GM18867 (cell line): ENCODE measurements around the gene HIVEP3.
"Not testable (repeated sequence)": the region's sequence is repeated elsewhere in the genome, so short reads cannot be mapped to it uniquely, and the experiment has no call there.

Source experiments
- ATAC-seq: cut with Tn5 transposase; IDR thresholded peaks from one replicate; pipeline ENCODE4 v1.9.1; 2021; ENCODE audit warnings: mild to moderate bottlenecking, moderate library complexity; ENCODE audit not compliant: unreplicated experiment

HIVEP3 gene

DNA sequence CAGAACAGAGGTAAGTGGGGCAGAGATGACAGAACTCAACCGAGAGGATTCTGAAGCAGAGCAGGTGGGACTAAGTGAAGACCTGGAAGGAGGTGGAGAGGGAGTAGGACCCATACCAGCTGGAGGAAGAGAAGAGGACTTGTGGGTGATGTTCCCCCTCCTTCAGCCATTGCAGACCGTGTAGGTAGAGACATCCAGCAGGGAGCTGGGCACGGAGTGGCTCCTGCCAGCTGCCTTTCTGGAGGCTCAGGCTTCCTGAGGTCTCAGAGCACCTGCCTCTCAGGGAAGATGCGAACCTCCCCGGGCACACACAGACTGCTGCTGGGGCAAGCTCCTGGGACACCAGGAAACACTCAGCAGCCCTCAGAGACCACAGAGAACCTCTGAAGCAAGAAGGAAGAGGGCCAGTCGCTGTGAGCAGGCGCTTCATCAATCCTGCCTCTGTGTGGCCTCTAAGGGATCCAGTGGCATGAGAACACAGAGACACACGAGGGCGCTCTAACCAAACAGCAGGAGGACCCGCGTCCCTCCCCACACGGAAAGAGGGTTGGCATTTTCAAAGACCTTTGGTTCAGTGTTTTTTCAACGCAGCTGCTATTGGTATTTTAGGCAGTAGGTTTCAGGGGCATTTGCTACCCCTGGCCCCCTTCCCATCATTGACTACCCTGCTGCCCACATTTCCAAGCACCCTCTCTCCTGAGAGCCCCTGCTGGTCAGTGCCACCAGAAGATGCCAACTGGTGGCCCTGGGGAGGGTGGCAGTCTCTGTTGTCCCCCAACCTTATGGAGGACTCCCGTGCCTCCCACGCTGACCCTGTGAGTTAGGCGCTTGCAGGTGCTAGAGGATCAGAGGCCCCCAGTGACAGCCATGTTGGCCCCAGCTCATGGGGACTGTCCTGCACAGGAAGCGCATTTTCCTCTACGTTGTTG lies 344.7 kb downstream of the HIVEP3 start:
- peak; percentile 48 for ATAC-seq

DNA sequence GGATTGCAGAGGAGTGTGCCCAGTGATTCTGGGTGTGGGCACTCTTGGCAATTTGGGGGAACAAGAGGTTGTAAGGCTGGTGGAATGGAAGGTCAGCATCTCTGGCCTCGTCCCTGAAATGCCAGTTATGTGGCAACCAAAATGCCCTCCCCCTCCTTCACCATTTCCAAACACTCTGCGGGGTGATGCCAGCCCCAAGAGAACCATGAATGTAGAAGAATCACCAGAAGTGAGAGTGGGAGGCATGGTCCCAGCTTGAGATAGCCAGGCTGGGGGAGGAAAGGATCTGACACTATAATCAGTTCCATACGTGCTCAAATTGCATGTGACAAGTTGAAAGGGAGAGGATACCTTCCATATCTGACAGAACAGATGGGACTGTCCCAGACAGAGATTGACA lies 345.5 kb downstream of the HIVEP3 start:
- no peak for ATAC-seq

DNA sequence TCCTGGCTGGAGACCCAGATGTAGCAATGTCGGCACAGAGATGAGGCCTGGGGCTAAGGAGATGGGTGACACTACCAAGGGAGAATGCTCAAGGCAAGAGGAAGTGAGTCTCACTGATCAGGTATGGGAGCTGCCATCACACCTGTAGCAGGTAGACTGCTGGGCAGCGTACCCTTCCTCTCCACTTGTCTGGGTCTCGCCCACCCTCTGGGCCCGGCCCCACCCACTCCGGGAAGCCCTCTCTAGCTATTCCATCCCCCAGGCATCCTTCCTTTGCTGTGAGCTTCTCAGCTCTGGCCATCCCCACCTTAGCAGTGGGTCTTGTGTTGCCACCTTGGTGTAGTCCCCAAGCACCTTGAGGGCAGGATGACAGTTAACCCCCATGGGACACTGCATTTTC lies 346.5 kb downstream of the HIVEP3 start:
- no peak for ATAC-seq

GRCh38 chr1:41571041-41571440 lies 347.7 kb downstream of the HIVEP3 start:
- ATAC-seq: no peak

GRCh38 chr1:41568204-41568603 lies 350.5 kb downstream of the HIVEP3 start:
- no peak for ATAC-seq

DNA sequence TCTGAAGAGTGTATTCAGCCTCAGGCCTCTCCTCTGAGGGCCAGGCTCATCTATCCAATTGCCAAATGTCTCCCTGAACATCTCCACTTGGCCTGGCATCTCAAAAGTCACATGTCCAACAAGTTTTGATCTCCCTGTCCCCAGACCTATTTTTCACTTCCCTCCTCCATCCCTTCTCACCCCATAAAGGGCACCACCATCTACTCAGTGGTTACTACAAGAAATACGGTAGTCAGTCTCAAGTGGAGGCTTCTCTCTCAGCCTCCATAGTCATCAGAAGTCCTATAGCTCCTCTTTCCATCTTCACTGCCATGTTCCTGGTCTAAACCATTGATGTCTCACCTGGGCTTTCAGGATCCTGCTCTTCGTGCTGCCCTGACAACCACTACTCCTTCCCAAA lies 351.8 kb downstream of the HIVEP3 start:
- ATAC-seq: no peak

DNA sequence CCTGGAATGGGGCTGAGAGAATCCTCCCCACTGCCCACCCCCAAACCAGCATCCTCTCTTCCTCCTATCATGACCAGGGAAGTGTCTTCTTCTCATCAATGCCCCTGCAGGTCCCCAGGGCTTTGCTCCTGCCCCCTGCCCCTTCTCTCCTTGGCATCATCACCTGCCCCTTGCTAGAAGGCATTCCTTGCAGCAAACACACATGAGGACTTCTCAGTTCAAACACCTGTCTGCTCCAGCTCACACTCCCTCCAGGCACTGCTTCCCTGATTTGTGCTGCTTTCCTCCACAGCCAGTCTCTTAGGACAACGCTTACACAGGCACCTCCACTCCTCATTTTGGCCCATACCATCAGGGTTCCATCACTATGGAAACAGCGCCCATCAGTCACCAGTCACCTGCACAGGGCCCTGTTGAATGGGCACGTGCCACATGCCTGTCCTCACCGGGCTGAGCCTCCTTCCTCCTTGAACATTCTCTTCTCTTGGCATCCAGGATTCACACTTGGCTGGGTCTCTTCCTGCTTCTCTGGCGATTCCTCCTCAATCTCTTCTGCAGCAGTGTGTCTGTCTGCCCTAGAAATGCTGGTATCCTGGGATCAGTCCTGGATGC lies 352.3 kb downstream of the HIVEP3 start:
- no peak for ATAC-seq

DNA sequence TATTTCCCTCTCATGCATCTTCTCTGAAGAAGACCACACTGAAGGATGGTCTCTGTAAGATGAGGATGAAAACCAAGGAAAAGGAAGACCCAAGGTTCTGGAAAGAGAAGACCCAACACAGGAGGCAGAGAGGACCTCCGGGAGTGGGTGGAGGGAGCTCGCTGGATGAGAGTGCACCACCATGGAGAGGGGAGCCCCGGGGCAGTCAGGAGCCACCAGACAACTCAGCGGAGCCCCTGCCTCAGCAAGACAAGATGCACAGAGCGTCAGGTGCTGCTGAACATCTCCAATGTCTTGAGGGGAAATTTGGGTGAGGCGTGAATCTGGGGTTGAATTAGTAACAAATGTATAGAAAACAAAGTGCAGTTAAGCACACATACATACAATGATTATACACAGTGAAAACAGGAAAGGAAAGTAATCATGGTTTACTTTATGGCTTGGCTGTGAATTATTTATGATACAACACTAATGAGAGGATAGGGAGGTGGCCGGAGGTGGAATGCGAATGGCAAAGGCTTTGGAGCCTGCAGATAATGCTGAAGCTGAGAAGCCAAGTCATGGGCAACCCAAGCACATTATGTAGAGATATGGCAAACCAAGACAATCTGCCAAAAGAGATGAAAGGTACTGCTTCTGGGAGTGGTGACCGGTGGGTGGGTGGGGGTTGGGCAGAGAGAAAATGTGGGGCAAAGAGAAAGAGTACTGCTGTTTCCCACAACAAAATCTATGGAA lies 353.8 kb downstream of the HIVEP3 start:
- ATAC-seq: no peak

- ATAC-seq: no peak
Measured at GRCh38 chr1:41562328-41562727, 356.4 kb downstream of the HIVEP3 start.

DNA sequence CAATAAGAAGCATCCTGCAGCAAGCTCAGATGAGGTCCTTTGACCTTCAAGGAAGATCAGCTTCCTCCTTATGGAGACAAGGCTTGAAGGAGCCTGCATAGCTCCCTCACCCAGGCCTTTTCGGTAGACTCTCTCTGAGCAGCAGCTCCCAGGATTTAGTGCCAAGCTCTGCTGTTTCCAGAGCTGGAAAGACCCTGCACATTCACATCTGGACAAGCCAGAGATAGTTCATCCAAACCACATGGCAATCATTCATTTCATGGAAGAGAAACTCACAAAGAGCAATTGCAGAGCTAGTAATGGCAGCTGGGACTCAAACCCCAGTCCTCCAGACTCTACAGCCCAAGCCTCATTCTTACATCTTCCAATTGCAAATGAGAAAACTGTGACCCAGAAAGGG lies 357.8 kb downstream of the HIVEP3 start:
- no peak for ATAC-seq

DNA sequence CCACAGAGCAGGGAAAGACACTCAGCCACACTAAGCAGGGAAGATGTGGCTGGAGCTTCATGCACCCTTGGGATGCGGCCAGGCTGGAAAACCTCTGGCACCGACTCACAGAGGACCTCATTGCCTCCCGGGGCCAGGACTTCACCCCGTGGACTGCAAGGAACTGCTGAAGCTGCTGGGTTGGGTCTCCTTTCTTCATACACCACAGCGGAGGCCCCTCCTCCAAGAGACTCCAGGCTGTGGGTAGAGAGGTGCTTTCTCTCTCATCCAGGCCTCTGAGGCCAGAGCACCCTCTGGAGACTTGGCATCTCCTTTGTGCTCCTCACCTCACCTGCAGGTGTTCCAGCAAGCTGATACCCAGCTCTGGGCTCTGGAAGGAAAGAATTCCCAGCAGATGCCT lies 358.2 kb downstream of the HIVEP3 start:
- ATAC-seq: no peak

DNA sequence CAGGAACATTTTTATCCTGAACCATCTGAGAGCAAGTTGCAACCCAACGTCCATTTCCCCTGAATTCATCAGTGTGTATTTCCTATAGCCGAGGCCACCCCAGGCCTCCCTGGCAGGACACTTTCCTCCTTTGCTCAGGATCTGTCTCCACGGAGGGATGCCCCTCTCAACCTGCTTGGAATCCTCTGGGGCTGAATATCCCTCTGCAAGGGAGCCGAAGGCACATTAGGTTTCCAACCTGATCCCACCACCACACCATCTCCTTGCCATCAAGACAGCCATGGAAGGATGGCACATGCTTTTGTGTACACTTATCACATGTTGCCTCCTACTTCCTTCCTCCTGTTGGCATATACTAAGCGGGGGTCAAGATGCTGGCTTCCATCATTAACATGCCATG lies 359.4 kb downstream of the HIVEP3 start:
- no peak for ATAC-seq

DNA sequence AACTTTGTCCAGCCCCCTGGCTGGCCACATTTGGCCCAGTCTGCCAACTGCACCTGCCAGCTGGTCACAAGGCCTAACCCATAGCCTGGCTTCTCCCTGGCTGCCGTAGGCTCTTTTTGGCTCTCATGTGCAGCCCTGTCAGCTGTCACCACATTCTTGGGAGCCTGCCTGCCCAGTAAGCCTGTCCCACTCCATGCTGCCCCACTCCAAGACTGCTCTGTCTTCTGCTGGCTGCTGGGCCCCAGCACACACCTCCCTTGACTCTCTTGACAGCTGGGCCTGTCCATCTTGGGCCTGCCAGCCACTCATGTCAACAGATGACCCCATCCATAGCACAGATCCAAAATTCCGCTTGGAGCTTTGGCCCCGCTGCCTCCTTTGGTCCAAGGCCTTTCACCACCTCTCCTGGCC lies 360.0 kb downstream of the HIVEP3 start:
- ATAC-seq: no peak

DNA sequence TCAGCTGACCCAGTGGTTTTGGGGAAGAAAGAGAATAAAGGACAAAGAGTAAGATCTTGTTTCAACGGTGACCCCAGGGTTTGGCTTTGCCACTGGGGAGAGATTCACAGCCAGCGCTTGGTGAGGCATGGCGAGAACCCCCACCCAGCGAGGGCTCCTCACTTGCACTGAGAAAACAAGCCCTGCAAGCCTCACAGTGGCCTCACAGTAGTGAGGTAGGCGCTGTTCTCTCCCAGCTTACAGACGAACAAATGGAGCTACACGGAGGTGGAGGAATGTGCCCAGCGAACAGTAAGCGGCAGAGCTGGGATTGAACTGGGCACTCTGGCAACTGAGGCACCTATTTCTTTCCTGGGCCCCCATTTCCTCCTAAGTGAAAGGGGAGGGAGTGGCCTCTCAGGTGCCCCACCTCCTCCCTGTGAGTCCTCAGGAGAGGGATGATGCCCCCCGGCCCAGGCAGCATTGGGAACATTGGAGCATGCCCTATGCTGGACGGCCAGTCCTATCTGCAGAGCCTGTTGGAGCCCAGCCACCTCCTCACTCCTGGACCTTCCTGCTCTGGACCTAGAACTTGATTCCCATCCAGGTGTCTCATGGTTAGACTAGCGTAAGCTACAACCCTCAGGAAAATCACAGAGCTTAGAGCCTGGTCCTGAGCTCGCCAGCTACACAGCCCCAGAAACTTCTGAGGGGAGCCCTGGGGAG lies 360.8 kb downstream of the HIVEP3 start:
- ATAC-seq: no peak

DNA sequence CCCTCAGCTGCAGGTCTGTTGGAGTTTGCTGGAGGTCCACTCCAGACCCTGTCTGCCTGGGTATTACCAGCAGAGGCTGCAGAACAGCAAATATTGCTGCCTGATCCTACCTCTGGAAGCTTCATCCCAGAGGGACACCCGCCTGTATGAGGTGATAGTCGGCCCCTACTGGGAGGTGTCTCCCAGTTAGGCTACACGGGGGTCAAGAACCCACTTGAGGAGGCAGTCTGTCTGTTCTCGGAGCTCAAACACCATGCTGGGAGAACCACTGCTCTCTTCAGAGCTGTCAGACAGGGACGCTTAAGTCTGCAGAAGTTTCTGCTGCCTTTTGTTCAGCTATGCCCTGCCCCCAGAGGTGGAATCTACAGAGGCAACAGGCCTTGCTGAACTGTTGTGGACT lies 364.0 kb downstream of the HIVEP3 start:
- ATAC-seq: not testable (repeated sequence)

DNA sequence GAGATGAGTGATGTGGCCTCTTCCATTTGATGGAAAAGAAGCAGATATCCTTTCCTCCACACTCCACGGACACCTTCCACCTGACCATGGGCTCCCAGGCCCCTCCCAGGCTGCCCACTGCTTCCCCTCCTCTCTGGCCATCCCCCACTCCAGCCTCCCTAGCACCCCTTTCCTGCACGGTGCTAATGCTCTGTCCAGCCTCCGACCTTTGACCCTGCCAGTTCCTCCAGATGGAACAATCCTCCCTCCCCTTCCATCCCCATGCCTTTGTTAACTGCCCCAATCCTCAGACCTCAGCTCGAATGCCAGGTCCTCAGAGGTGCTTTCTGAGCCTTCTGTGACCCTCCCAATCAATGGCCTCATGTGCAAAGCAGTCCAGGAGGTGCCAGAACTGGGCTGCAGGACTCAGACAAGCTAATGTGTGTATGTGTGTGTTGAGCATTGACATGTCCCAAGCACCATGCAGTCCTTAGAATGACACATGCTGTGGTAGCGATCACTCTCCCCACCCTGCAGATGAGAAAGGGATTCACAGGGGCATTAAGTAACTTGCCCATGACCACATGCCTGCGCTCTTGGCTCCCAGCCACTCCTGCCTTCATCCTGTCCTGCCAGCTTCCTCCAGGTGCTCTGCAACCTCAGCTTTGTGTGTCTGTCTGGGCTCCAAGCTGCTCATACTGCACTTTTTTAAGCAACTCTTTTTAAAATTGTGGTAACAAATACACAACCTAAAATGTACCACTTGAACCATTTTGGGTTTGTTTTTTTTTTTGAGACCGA lies 370.8 kb downstream of the HIVEP3 start:
- no peak for ATAC-seq

DNA sequence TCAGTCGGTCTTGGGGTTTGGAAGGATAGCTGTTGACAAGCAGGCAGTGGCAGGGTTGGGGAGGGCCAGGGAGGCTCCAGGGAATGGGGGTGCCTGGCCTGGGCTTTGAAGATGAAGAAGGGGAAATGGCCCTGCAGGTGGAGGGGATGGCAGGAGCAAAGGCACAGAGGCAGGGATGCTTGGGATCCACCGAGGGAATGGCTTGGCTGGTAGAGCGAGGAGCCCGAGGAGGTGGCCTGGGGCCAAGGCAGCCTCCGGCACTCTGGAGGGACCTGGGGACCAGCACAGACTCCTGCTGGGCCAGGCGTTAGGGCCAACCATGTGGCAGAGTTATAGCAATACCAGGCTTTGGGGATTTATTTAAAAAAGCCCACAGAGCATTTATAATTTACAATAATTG lies 371.4 kb downstream of the HIVEP3 start:
- ATAC-seq: no peak

- no peak for ATAC-seq
Measured at GRCh38 chr1:41546833-41547135, 371.9 kb downstream of the HIVEP3 start.

DNA sequence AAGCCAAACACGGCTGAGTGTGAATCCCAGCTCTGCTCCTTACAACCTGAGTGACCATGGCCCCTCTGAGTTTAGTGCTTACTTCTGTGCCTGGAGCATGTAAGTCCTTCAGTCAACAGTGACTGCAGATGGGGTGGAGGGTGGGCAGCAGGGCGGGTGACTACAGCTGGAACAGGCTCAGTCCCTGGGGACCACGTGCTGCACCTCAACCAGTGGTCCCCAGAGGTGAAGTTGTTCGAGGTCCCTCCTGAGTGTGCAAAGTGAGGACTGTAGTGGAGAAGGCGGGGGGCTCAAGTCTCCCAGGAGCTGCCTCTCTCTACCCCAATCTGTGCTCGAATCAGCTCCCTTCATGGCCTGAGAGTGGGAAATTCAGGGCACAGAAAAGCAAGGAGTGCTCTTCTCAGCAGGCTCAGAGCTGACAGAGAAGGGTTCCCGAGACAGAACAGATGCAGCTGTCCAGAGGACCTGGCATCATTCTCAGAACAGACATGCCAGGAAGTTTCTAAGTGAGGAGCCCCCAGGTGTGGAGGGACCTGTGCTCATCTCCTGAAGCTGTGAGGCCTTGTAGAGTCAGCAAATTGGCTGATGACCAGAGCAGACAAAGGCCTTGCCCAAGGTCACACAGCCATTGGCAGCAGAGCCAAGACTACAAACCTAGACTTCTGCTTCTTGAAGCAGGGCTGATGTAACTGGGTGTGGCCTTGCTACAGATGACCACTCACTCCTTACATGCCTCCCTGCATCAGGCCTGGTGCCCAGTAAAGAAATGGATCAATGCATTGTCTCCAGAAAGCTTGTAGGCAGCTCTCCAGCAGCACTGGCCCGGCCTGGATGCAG lies 372.5 kb downstream of the HIVEP3 start:
- no peak for ATAC-seq
